ENCODE data around the gene RARG. TPM values are rescaled to one million over a fixed set of nuclear protein-coding genes. Genes with fewer than 3 reads are reported as not detected.

RARG gene
- total RNA-seq, 1 experiment from 2014 or later = 77.2 TPM

GRCh38 chr12:53194973-53195372, 37.0 kb downstream of the RARG start:
- ATAC-seq = no peak
- DNase-seq (ENCODE audit: low spot score) = no peak
- H3K4me3 Mint-ChIP-seq = no peak overlapping the region
- H3K4me1 Mint-ChIP-seq = no peaks in the 10 kb centered on the region
- no peak for TF ChIP-seq ZNF317 (CRISPR knock-in tag; IDR thresholded peaks at IDR 0.05; ENCODE audit: borderline replicate concordance, low read depth)
- TF ChIP-seq ZNF512 (CRISPR knock-in tag; IDR thresholded peaks at IDR 0.05; ENCODE audit: borderline replicate concordance) = no peak
- no peak for TF ChIP-seq ESRRA (CRISPR knock-in tag; IDR thresholded peaks at IDR 0.05; ENCODE audit: borderline replicate concordance)
- TF ChIP-seq TCF7 (CRISPR knock-in tag; IDR thresholded peaks at IDR 0.05; ENCODE audit: low read depth) = no peak
- H3K27me3 Mint-ChIP-seq (ENCODE audit: low read depth) = peaks cover 78% of the 10 kb centered on the region
- H3K36me3 Mint-ChIP-seq = no peaks in the 10 kb centered on the region
- no peak overlapping the region for H3K27ac Mint-ChIP-seq
- POLR2A ChIA-PET = interaction anchor here (0.6 kb wide), 1 partner anchor 118 kb away, joined by 3 read pairs; no protein-coding TSS in a partner anchor
- H3K9me3 Mint-ChIP-seq = no peaks in the 10 kb centered on the region
- CTCF ChIA-PET = interaction anchor here (0.8 to 5.5 kb wide), 8 partner anchors 14 to 131 kb away, joined by 3 to 105 read pairs (median 6); partner anchors contain the start of genes CSAD, SPRYD3 and ZNF740

GRCh38 chr12:53193985-53194716, 37.9 kb downstream of the RARG start:
- H3K27me3 Mint-ChIP-seq (ENCODE audit: low read depth) = peaks cover 73% of the 10 kb centered on the region
- DNase-seq (ENCODE audit: low spot score) (no peak), ATAC-seq (no peak)
- TF ChIP-seq TEAD1 (CRISPR knock-in tag; IDR thresholded peaks at IDR 0.05) (no peak), ZNF512 (CRISPR knock-in tag; IDR thresholded peaks at IDR 0.05; ENCODE audit: borderline replicate concordance) (no peak), AFF4 (CRISPR knock-in tag; IDR thresholded peaks at IDR 0.05; ENCODE audit: borderline replicate concordance) (no peak), GTF2I (CRISPR knock-in tag; conservative IDR thresholded peaks at IDR 0.05) (no peak), ZNF232 (CRISPR knock-in tag; IDR thresholded peaks at IDR 0.05) (no peak), E2F5 (CRISPR knock-in tag; IDR thresholded peaks at IDR 0.05) (no peak), ATF3 (CRISPR knock-in tag; conservative IDR thresholded peaks at IDR 0.05) (no peak), PRDM15 (CRISPR knock-in tag; IDR thresholded peaks at IDR 0.05) (no peak), ATF6 (CRISPR knock-in tag; IDR thresholded peaks at IDR 0.05) (no peak), CREM (CRISPR knock-in tag; IDR thresholded peaks at IDR 0.05) (no peak), MXD4 (CRISPR knock-in tag; IDR thresholded peaks at IDR 0.05; ENCODE audit: borderline replicate concordance) (no peak), USF1 (CRISPR knock-in tag; IDR thresholded peaks at IDR 0.05) (no peak)
- no peak overlapping the region for H3K4me3 Mint-ChIP-seq
- CTCF ChIA-PET = interaction anchor here (1.1 to 5.5 kb wide), 5 partner anchors 18 to 128 kb away, joined by 3 to 105 read pairs (median 5); partner anchors contain the start of genes AAAS and SPRYD3
- H3K27ac Mint-ChIP-seq = no peak overlapping the region
- H3K9me3 Mint-ChIP-seq = no peaks in the 10 kb centered on the region
- POLR2A ChIA-PET = no interaction called here
- no peaks in the 10 kb centered on the region for H3K36me3 Mint-ChIP-seq
- H3K4me1 Mint-ChIP-seq = peaks cover 2% of the 10 kb centered on the region
